Loucy (cell line): ENCODE measurements around the gene CTSC.

Experiments
- EZH2phosphoT487 ChIP-seq: fragments of 200-600 bp; IDR thresholded peaks from 2 replicates; pipeline ENCODE4 v1.6.1; 2018; ENCODE audit warnings: antibody characterized with exemption, mild to moderate bottlenecking, moderate library complexity, borderline replicate concordance
- TF ChIP-seq, protein P1 (sequence below): fragments of 200-600 bp; sonication (generic); conservative IDR thresholded peaks from 2 replicates; pipeline ENCODE4 v1.5.1; 2014; ENCODE audit warnings: mild to moderate bottlenecking, antibody characterized with exemption, low read length

GRCh38 chr11:88300888-88301487 is 36.5 kb downstream of the CTSC start:
- TF ChIP-seq, protein P1, sequence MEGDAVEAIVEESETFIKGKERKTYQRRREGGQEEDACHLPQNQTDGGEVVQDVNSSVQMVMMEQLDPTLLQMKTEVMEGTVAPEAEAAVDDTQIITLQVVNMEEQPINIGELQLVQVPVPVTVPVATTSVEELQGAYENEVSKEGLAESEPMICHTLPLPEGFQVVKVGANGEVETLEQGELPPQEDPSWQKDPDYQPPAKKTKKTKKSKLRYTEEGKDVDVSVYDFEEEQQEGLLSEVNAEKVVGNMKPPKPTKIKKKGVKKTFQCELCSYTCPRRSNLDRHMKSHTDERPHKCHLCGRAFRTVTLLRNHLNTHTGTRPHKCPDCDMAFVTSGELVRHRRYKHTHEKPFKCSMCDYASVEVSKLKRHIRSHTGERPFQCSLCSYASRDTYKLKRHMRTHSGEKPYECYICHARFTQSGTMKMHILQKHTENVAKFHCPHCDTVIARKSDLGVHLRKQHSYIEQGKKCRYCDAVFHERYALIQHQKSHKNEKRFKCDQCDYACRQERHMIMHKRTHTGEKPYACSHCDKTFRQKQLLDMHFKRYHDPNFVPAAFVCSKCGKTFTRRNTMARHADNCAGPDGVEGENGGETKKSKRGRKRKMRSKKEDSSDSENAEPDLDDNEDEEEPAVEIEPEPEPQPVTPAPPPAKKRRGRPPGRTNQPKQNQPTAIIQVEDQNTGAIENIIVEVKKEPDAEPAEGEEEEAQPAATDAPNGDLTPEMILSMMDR: no peak
- no peak for TF ChIP-seq EZH2phosphoT487
